ENCODE results near the gene SMPD3.

GRCh38 chr16:68351991-68352431 lies 96.3 kb downstream of the SMPD3 start:
- no peak for TF ChIP-seq FOXA3 (CRISPR knock-in tag; conservative IDR thresholded peaks at IDR 0.05 in 1 of 2, IDR thresholded peaks at IDR 0.05 in 1 of 2)
- TF ChIP-seq ELK1 (CRISPR knock-in tag; IDR thresholded peaks at IDR 0.05): no peak
- TF ChIP-seq ZNF707 (CRISPR knock-in tag; conservative IDR thresholded peaks at IDR 0.05): no peak
- no peak for TF ChIP-seq CTCF (IDR thresholded peaks at IDR 0.05 in 2 of 3, conservative IDR thresholded peaks at IDR 0.05 in 1 of 3; ENCODE audit: insufficient read depth in 2 of 3, low read depth in 1 of 3, low read length in 3 of 3)
- TF ChIP-seq ZNF184 (CRISPR knock-in tag; IDR thresholded peaks at IDR 0.05): no peak
- TF ChIP-seq ZNF644 (tag; IDR thresholded peaks at IDR 0.05; ENCODE audit: low read depth): no peak
- TF ChIP-seq DPF2 (IDR thresholded peaks at IDR 0.05): no peak
- TF ChIP-seq SNAPC5 (CRISPR knock-in tag; IDR thresholded peaks at IDR 0.05): no peak
- TF ChIP-seq BDP1 (IDR thresholded peaks at IDR 0.05; ENCODE audit: insufficient read depth, insufficient read length): no peak
- no peak for TF ChIP-seq ZNF274 (IDR thresholded peaks at IDR 0.05; ENCODE audit: borderline replicate concordance, low read depth, low read length)
- TF ChIP-seq TBP (optimal IDR thresholded peaks at IDR 0.05; ENCODE audit: low read depth, low read length): no peak
- no peak for TF ChIP-seq TAF1 (IDR thresholded peaks at IDR 0.05; ENCODE audit: control insufficient read depth, extremely low read depth, insufficient read depth, low read length, severe bottlenecking)
